HL-60 (cell line): ENCODE data around the gene ZC3H10.
A peak's percentile ranks its signal among the peaks of the same experiment; 100 is the strongest.

ENCODE experiments used
- DNase-seq, 2 experiments: peaks; one replicate each; pipeline ENCODE4 v3.0.0-alpha.2; 2010 to 2020; ENCODE audit warnings: low read depth in 1 of 2, low spot score in 1 of 2
- H3K27ac ChIP-seq: fragments of 250-450 bp; sonication (Bioruptor Pico); replicated peaks from 2 replicates; pipeline ENCODE4 v1.5.1; 2020; ENCODE audit warnings: mild to moderate bottlenecking, moderate library complexity
- H3K27me3 ChIP-seq: fragments of 250-450 bp; sonication (Bioruptor Pico); 2 replicates; pipeline ENCODE4 v1.5.1; 2021; ENCODE audit warnings: mild to moderate bottlenecking, moderate library complexity; ENCODE audit not compliant: insufficient read depth, poor library complexity, severe bottlenecking
- H3K4me3 ChIP-seq: replicated peaks from 2 replicates; pipeline ENCODE4 v1.5.1; 2011; ENCODE audit warnings: mild to moderate bottlenecking, control low read depth, low read length; ENCODE audit not compliant: insufficient read depth
- GABPA ChIP-seq: IDR thresholded peaks from 2 replicates; pipeline ENCODE4 v1.6.1; 2012; ENCODE audit warnings: low read depth
- POLR2AphosphoS5 ChIP-seq: IDR thresholded peaks from 2 replicates; pipeline ENCODE4 v1.6.1; 2012; ENCODE audit warnings: low read depth
- SPI1 ChIP-seq: IDR thresholded peaks from 2 replicates; pipeline ENCODE4 v1.6.1; 2012; ENCODE audit warnings: low read depth, mild to moderate bottlenecking, borderline replicate concordance
- TF ChIP-seq, protein P1 (sequence below): IDR thresholded peaks from 2 replicates; pipeline ENCODE4 v1.6.1; 2012; ENCODE audit warnings: low read depth; ENCODE audit not compliant: insufficient replicate concordance
- TF ChIP-seq, protein P2 (sequence below): IDR thresholded peaks from one replicate; pipeline ENCODE4 v1.5.1; 2011; ENCODE audit warnings: low read length, control low read depth, inconsistent platforms; ENCODE audit not compliant: insufficient read depth

ZC3H10 gene

DNA sequence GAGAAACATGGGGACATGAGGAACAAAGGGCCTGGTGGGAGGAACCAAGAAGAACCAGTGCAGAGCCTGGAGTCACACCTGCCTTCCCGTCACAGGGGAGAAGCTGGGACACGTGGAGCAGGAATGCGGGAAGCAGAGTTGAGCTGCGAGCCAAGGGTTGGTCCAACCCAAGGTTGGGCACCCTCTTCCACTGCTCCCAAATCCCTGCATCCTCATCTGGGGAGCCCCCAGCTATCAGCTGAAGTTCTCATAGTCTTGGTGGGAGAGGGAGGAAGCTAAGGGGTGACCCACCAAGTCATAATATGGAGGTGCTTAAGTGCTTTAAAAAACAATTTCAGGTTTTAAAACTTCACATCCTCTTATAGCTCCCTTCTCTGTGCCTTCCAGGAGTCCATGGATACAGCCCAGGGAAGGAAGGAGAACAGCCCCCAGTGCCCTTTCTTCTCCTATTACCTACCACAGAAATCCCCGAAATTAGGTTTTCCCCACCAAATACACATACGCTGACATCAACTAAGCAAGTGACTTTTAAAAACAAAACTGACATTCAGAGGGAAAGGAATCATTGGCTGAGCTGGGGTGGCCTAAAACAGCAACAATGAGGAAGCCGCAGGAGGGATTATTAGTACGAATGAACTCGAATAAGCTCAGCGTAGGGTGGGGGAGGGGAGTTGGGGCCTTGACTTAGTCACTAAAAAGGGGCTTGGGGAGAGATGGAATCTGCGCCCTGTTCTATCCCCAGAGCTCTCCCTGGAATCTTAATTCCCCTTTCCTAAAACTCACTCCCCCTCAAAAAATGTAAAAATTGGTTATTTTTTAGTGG lies 44.6 kb downstream of the ZC3H10 start:
- H3K27ac ChIP-seq: no peak overlapping the region
- no peak for DNase-seq
- TF ChIP-seq, protein P1, sequence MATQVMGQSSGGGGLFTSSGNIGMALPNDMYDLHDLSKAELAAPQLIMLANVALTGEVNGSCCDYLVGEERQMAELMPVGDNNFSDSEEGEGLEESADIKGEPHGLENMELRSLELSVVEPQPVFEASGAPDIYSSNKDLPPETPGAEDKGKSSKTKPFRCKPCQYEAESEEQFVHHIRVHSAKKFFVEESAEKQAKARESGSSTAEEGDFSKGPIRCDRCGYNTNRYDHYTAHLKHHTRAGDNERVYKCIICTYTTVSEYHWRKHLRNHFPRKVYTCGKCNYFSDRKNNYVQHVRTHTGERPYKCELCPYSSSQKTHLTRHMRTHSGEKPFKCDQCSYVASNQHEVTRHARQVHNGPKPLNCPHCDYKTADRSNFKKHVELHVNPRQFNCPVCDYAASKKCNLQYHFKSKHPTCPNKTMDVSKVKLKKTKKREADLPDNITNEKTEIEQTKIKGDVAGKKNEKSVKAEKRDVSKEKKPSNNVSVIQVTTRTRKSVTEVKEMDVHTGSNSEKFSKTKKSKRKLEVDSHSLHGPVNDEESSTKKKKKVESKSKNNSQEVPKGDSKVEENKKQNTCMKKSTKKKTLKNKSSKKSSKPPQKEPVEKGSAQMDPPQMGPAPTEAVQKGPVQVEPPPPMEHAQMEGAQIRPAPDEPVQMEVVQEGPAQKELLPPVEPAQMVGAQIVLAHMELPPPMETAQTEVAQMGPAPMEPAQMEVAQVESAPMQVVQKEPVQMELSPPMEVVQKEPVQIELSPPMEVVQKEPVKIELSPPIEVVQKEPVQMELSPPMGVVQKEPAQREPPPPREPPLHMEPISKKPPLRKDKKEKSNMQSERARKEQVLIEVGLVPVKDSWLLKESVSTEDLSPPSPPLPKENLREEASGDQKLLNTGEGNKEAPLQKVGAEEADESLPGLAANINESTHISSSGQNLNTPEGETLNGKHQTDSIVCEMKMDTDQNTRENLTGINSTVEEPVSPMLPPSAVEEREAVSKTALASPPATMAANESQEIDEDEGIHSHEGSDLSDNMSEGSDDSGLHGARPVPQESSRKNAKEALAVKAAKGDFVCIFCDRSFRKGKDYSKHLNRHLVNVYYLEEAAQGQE: no peak
- TF ChIP-seq POLR2AphosphoS5: no peak
- no peak for TF ChIP-seq GABPA
- TF ChIP-seq, protein P2, sequence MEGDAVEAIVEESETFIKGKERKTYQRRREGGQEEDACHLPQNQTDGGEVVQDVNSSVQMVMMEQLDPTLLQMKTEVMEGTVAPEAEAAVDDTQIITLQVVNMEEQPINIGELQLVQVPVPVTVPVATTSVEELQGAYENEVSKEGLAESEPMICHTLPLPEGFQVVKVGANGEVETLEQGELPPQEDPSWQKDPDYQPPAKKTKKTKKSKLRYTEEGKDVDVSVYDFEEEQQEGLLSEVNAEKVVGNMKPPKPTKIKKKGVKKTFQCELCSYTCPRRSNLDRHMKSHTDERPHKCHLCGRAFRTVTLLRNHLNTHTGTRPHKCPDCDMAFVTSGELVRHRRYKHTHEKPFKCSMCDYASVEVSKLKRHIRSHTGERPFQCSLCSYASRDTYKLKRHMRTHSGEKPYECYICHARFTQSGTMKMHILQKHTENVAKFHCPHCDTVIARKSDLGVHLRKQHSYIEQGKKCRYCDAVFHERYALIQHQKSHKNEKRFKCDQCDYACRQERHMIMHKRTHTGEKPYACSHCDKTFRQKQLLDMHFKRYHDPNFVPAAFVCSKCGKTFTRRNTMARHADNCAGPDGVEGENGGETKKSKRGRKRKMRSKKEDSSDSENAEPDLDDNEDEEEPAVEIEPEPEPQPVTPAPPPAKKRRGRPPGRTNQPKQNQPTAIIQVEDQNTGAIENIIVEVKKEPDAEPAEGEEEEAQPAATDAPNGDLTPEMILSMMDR: no peak
- no peak for TF ChIP-seq SPI1
- no peaks in the 10 kb centered on the region for H3K27me3 ChIP-seq
- H3K4me3 ChIP-seq: no peak overlapping the region

DNA sequence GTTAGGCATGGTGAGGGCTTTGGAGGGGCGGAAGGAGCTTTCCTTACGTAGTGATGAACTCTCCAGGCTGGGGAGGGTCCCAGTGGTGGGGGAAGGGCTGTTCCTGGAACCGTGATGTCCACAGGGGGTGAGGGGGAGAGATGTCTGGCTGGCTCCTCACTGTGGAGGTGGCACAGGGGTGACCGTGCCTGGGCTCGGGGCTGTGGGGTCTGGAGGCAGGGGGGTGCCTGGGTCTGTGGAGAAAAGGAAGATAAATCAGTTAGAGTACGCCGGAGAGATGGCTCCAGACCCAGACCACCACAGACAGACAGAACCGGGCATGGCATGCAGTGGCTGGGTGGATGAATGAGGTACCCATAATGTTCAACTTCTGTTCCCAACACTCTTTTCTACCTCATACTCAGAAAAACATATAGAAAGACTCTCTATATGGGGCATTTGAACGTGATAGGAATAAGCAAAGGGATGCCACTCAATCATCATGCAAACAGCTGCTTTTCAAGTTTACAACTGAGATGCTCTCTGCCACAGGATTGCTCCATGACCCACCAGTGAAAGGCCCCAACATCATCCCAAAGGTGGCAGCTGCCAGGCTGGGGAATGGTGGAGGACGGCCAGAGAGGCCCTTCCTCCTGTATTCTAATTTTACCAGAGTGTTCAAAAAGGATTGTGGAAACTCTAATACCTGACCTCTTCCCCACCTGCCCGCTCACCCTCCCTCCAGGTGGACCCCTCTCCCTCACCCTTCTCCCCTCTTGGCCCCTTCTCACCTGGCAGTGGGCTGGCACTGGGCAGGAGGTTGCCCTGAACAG lies 45.7 kb downstream of the ZC3H10 start:
- TF ChIP-seq POLR2AphosphoS5 (0 out of 2 replicates have a peak, but pooled peaks have one; percentile 25), SPI1 (no peak), GABPA (no peak)
- TF ChIP-seq, protein P2: no peak
- H3K4me3 ChIP-seq: no peak overlapping the region
- DNase-seq: no peak
- H3K27ac ChIP-seq: no peak overlapping the region
- no peaks in the 10 kb centered on the region for H3K27me3 ChIP-seq

DNA sequence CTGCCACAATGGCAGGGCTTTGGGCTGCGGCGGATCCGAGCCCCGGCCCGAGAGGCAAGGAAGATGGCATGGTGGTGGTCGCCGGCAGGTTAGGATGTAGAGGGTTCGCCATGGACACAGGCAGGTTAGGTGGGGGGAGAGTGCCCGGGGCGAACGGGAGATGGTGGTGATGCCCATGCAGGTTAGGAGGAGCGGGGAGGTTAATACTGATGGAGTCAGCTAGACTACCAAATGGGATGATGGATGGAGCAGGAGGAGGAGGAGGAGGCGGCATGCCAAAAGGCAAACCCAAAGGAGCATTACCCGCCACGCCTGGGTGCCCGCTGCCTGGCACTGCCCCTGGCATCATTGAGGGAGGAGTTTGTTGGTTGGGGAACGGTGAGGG lies 46.3 kb downstream of the ZC3H10 start:
- Histone ChIP-seq H3K4me3 (no peak overlapping the region), H3K27me3 (no peaks in the 10 kb centered on the region), H3K27ac (no peak overlapping the region)
- DNase-seq: no peak
- TF ChIP-seq, protein P2: no peak
- TF ChIP-seq, protein P1: no peak
- TF ChIP-seq POLR2AphosphoS5: no peak
- no peak for TF ChIP-seq GABPA
- TF ChIP-seq SPI1: no peak
